Gastrocnemius medialis (tissue), 4 donors: ENCODE measurements around the gene ZNF407. TPM values are rescaled to one million over a fixed set of nuclear protein-coding genes. Genes with fewer than 3 reads are reported as not detected.

ENCODE experiments used
- ATAC-seq, 2 donors: fragments of 150-250 bp; one replicate each; pipeline ENCODE4 v1.9.1; 2016
- DNase-seq, 2 donors: peaks; one replicate each; pipeline ENCODE4 v3.0.0-alpha.2; 2019
- H3K27ac ChIP-seq, 4 donors: fragments of 200-600 bp; sonication (generic); 1 replicate in 1 of 4; 2 replicates in 3 of 4; pipeline ENCODE4 v1.5.1; 2016 to 2018; ENCODE audit warnings: mild to moderate bottlenecking in 2 of 4, moderate library complexity in 1 of 4
- H3K27me3 ChIP-seq, 3 donors: fragments of 200-600 bp; sonication (generic) in 2 of 3; 1 replicate in 1 of 3; 2 replicates in 2 of 3; pipeline versions ENCODE4 v1.5.1 to v1.6.0; 2016 to 2019; ENCODE audit warnings: mild to moderate bottlenecking in 1 of 3, moderate library complexity in 1 of 3
- H3K36me3 ChIP-seq, 2 donors: fragments of 200-600 bp; sonication (generic) in 1 of 2; one replicate each; pipeline ENCODE4 v1.5.1; 2017 to 2018
- H3K4me1 ChIP-seq, 2 donors: fragments of 200-600 bp; sonication (generic) in 1 of 2; one replicate each; pipeline ENCODE4 v1.5.1; 2016 to 2017; ENCODE audit warnings: mild to moderate bottlenecking in 2 of 2
- H3K4me3 ChIP-seq, 4 donors: fragments of 200-600 bp; sonication (generic) in 3 of 4; 1 replicate in 1 of 4; 2 replicates in 3 of 4; pipeline ENCODE4 v1.5.1; 2016 to 2019; ENCODE audit warnings: mild to moderate bottlenecking in 2 of 4
- H3K9me3 ChIP-seq, 3 donors: fragments of 200-600 bp; sonication (generic) in 2 of 3; 1 replicate in 1 of 3; 2 replicates in 2 of 3; pipeline ENCODE4 v1.5.1; 2016 to 2019
- POLR2A ChIP-seq, 2 donors: fragments of 450-650 bp; IDR thresholded peaks; one replicate each; pipeline ENCODE4 v1.6.1; 2017; ENCODE audit warnings: antibody characterized with exemption in 2 of 2, mild to moderate bottlenecking in 2 of 2, moderate library complexity in 2 of 2
- in situ Hi-C, 4 donors: fragments of 200-750 bp; cut with MboI; loops; one replicate each; pipeline versions ENCODE4 v1.15.0 to v1.8.0; 2017; ENCODE audit warnings: low sequenced_read_pairs in 4 of 4
- intact Hi-C: fragments of 100-400 bp; cut with DNase I; formaldehyde crosslinking; loops from one replicate; pipeline ENCODE4 v1.15.1; 2023; ENCODE audit warnings: low total_unique reads
- total RNA-seq, 4 donors: library from RNA; depleted of rRNA; stranded (reverse); fragments of >200 nt; gene quantifications; one replicate each; pipeline versions ENCODE4 v1.1.0 to v1.2.3, GENCODE V29; 2016
- TF ChIP-seq, protein P1 (sequence below), 5 experiments: fragments of 450-650 bp in 3 of 5; fragments of 200-600 bp in 2 of 5; sonication (generic) in 2 of 5; IDR thresholded peaks in 4 of 5; conservative IDR thresholded peaks in 1 of 5; 1 replicate in 4 of 5; 2 replicates in 1 of 5; pipeline ENCODE4 v1.5.1; 2016 to 2019; ENCODE audit warnings: antibody characterized with exemption in 5 of 5, mild to moderate bottlenecking in 3 of 5, moderate library complexity in 3 of 5

ZNF407 gene
- total RNA-seq, 4 donors from 2014 or later: 5.9 to 11.4 (median 9.2) TPM

DNA sequence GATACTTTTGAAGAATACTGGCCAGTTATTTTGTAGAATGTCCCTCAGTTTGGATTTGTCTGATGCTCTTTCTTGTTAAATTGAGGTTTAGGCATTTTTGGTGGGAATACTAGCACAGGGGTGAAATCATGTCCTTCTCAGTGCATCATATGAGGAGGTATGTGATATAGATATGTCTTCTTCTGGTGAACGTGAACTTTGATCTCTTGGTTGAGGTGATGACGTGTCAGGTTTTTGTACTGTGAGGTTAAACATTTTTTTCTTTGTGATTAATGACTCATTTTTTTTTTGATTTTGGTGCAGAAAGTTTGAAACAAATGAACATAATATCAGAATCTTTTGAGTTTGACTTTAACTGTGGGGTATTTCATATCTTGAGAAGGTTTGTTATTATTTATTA is 11.0 kb downstream of the ZNF407 start:
- in situ Hi-C loops (no loop called here), intact Hi-C loops (no loop called here)
- Histone ChIP-seq H3K4me1 (peaks cover 8 to 12% of the 10 kb centered on the region in 2 donors), H3K9me3 (no peaks in the 10 kb centered on the region), H3K27ac (no peak overlapping the region), H3K27me3 (no peaks in the 10 kb centered on the region), H3K36me3 (no peaks in the 10 kb centered on the region), H3K4me3 (no peak overlapping the region)
- no peak for ATAC-seq
- DNase-seq: no peak
- no peak for TF ChIP-seq POLR2A (IDR thresholded peaks at IDR 0.05)
- TF ChIP-seq, protein P1, sequence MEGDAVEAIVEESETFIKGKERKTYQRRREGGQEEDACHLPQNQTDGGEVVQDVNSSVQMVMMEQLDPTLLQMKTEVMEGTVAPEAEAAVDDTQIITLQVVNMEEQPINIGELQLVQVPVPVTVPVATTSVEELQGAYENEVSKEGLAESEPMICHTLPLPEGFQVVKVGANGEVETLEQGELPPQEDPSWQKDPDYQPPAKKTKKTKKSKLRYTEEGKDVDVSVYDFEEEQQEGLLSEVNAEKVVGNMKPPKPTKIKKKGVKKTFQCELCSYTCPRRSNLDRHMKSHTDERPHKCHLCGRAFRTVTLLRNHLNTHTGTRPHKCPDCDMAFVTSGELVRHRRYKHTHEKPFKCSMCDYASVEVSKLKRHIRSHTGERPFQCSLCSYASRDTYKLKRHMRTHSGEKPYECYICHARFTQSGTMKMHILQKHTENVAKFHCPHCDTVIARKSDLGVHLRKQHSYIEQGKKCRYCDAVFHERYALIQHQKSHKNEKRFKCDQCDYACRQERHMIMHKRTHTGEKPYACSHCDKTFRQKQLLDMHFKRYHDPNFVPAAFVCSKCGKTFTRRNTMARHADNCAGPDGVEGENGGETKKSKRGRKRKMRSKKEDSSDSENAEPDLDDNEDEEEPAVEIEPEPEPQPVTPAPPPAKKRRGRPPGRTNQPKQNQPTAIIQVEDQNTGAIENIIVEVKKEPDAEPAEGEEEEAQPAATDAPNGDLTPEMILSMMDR (IDR thresholded peaks at IDR 0.05 in 4 of 5, conservative IDR thresholded peaks at IDR 0.05 in 1 of 5): no peak

DNA sequence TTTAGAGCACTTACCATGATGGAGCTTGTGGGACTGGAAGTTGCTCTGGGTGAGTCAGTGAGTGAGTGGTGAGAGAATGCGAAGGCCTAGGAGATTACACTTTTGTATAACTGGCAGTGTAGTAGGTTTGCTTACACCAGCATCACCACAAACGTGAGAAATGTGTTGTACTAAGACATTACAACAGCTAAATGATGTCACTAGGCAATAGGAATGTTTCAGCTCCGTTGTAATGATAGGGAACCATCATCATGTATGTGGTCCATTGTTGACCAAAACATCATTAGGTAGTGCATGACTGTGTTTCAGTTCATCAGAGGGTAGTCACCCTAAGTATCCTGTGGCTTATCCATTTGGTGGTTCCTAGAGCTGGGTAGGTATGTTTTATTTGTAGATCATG is 11.9 kb downstream of the ZNF407 start:
- ATAC-seq: no peak

GRCh38 chr18:74610051-74610615 is 12.5 kb downstream of the ZNF407 start:
- no peaks in the 10 kb centered on the region for H3K9me3 ChIP-seq
- H3K4me1 ChIP-seq: peaks cover 0 to under 1% of the 10 kb centered on the region in 2 donors
- no peaks in the 10 kb centered on the region for H3K36me3 ChIP-seq
- TF ChIP-seq, protein P1 (IDR thresholded peaks at IDR 0.05 in 4 of 5, conservative IDR thresholded peaks at IDR 0.05 in 1 of 5): no peak
- TF ChIP-seq POLR2A (IDR thresholded peaks at IDR 0.05): no peak
- no peak overlapping the region for H3K4me3 ChIP-seq
- in situ Hi-C loops (no loop called here), intact Hi-C loops (no loop called here)
- no peaks in the 10 kb centered on the region for H3K27me3 ChIP-seq
- DNase-seq (no peak), ATAC-seq (no peak)
- H3K27ac ChIP-seq: no peak overlapping the region

More for the DNA sequence above, 11.9 kb downstream of the ZNF407 start:
- Histone ChIP-seq H3K27ac (no peak overlapping the region), H3K9me3 (no peaks in the 10 kb centered on the region), H3K36me3 (no peaks in the 10 kb centered on the region), H3K27me3 (no peaks in the 10 kb centered on the region), H3K4me3 (no peak overlapping the region), H3K4me1 (peaks cover 2 to 6% of the 10 kb centered on the region in 2 donors)
- DNase-seq: no peak
- no peak for TF ChIP-seq POLR2A (IDR thresholded peaks at IDR 0.05)
- TF ChIP-seq, protein P1 (IDR thresholded peaks at IDR 0.05 in 4 of 5, conservative IDR thresholded peaks at IDR 0.05 in 1 of 5): no peak
- in situ Hi-C loops (no loop called here), intact Hi-C loops (no loop called here)

DNA sequence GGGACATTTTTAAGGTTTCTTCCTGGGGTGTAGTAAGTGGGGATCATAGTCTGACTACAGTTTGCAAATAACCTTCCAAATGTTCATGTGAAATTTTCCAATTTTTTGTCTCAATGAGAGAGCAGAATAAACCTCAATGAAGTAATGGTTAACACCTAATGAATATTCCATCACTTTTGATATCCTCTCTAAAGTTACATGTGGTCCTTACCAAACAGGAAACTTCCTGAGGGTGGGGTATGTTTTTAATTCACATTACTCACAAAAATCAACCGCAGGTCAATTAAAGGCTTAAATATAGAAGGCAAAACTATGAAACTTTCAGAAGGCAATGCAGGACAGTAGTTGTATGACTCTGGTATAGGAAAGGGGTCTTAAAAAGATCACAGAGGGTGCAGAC is 13.2 kb downstream of the ZNF407 start:
- Histone ChIP-seq H3K9me3 (no peaks in the 10 kb centered on the region), H3K27ac (no peak overlapping the region), H3K4me3 (no peak overlapping the region), H3K4me1 (no peaks in the 10 kb centered on the region), H3K36me3 (no peaks in the 10 kb centered on the region), H3K27me3 (no peaks in the 10 kb centered on the region)
- intact Hi-C loops (no loop called here), in situ Hi-C loops (no loop called here)
- TF ChIP-seq POLR2A (IDR thresholded peaks at IDR 0.05): no peak
- TF ChIP-seq, protein P1 (IDR thresholded peaks at IDR 0.05 in 4 of 5, conservative IDR thresholded peaks at IDR 0.05 in 1 of 5): no peak
- ATAC-seq (no peak), DNase-seq (no peak)

DNA sequence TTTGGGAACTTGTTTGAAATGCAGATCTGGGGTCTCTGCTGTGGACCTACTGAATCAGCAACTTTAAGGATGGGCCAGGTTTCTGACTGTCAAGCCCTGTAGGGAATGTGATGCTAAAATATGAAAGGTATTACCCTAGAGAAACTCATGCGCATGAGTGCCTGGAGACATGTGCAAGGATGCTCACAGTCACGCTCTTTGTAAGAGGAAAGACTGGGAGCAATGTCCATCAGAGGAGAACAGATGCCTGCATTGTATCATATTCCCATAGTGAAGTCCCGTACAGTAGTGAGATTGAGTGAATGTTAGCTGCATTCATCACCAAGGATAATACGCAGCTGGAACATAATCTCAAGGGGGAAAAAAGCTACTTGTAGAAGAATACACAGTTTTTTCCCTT is 14.1 kb downstream of the ZNF407 start:
- H3K27me3 ChIP-seq: no peaks in the 10 kb centered on the region
- H3K27ac ChIP-seq: no peak overlapping the region
- no peak for DNase-seq
- in situ Hi-C loops (no loop called here), intact Hi-C loops (no loop called here)
- H3K9me3 ChIP-seq: no peaks in the 10 kb centered on the region
- H3K4me3 ChIP-seq: no peak overlapping the region
- no peak for ATAC-seq
- TF ChIP-seq POLR2A (IDR thresholded peaks at IDR 0.05): no peak
- TF ChIP-seq, protein P1 (IDR thresholded peaks at IDR 0.05 in 4 of 5, conservative IDR thresholded peaks at IDR 0.05 in 1 of 5): no peak
- no peaks in the 10 kb centered on the region for H3K36me3 ChIP-seq
- H3K4me1 ChIP-seq: no peaks in the 10 kb centered on the region
